GM06990 (cell line): ENCODE results near the gene DYDC2.
"Not testable (repeated sequence)": the region's sequence is repeated elsewhere in the genome, so short reads cannot be mapped to it uniquely, and the experiment has no call there.

ENCODE experiments used
- DNase-seq: peaks from one replicate; pipeline ENCODE4 v3.0.0-alpha.2; 2011; ENCODE audit not compliant: insufficient read length; ENCODE audit errors: extremely low read depth
- H3K27me3 ChIP-seq: replicated peaks from 2 replicates; pipeline ENCODE4 v1.6.0; 2011; ENCODE audit warnings: low read length; ENCODE audit not compliant: control insufficient read depth, insufficient read depth
- H3K36me3 ChIP-seq: 2 replicates; pipeline ENCODE4 v1.5.1; 2011; ENCODE audit warnings: low read length; ENCODE audit not compliant: control insufficient read depth, insufficient read depth
- H3K4me3 ChIP-seq: replicated peaks from 2 replicates; pipeline ENCODE4 v1.5.1; 2011; ENCODE audit warnings: low read depth, mild to moderate bottlenecking, control low read depth, low read length
- TF ChIP-seq, protein P1 (sequence below): IDR thresholded peaks from 2 replicates; pipeline ENCODE4 v1.5.1; 2011; ENCODE audit warnings: low read length, control low read depth, mild to moderate bottlenecking, inconsistent platforms; ENCODE audit not compliant: insufficient read depth, poor library complexity, severe bottlenecking

DYDC2 gene

DNA sequence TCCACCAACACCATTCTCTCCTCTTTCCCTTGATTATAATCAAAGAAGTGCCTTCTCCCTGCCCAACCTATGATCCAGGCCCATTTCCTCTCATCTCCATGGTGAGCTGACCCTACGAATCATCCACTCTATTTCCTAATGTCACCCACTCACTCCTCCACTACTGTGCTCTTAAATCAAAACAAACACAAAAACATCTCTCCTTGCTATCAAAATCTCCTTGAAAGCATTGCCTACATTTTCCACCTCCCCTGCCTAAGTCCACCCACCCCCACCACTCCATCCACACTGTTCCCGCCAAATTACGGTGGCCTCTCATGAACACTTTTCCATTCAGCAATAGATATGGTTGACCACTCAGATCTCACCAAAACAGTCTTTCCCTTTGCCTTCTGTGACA, 5.4 kb upstream of the DYDC2 start:
- TF ChIP-seq, protein P1, sequence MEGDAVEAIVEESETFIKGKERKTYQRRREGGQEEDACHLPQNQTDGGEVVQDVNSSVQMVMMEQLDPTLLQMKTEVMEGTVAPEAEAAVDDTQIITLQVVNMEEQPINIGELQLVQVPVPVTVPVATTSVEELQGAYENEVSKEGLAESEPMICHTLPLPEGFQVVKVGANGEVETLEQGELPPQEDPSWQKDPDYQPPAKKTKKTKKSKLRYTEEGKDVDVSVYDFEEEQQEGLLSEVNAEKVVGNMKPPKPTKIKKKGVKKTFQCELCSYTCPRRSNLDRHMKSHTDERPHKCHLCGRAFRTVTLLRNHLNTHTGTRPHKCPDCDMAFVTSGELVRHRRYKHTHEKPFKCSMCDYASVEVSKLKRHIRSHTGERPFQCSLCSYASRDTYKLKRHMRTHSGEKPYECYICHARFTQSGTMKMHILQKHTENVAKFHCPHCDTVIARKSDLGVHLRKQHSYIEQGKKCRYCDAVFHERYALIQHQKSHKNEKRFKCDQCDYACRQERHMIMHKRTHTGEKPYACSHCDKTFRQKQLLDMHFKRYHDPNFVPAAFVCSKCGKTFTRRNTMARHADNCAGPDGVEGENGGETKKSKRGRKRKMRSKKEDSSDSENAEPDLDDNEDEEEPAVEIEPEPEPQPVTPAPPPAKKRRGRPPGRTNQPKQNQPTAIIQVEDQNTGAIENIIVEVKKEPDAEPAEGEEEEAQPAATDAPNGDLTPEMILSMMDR: no peak
- H3K36me3 ChIP-seq: no peaks in the 10 kb centered on the region
- DNase-seq: no peak
- H3K27me3 ChIP-seq: no peaks in the 10 kb centered on the region
- no peak overlapping the region for H3K4me3 ChIP-seq

DNA sequence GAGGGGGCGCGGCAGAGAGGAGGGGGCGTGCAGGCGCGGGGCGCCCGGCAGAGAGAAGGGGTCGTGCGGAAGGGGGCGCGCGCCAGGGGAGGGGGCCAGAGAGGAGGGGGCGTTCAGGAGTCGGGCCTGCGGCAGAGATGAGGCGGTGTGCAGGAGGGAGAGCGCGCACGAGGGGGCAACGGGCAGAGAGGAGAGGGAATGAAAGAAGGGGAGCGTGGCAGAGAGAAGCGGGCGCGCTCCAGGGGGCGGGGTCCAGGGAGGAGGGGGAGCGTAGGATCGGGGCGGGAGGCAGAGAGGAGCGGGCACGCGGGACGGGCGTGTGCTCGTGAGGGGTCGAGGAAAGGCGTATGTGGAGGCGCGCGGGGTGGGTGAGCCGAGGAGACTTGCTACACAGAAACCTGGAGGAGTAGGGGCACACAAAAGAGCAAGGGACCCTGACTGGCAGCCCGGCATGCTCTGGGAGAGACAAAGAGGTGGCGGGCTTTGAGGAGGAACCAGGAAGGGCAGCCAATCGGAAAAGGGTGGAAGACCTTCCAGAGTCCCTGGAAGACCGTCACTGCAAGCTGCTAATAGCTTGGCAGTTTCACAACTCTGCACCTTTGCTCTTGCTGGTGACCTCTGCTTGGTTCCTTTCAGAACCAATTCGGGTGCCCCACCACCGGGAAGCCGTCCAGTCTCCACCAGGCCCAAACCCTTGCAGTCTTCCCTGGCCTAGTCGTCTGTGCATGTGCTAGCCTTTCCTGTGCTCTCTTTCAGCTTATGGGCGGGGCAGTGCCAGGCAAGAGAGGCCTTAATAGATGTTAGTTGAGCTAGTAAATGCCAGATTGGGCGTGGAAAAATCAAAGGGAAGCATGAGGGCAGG, 639 bp downstream of the DYDC2 start:
- Histone ChIP-seq H3K27me3 (no peaks in the 10 kb centered on the region; the same call in 1 of the 2 replicates), H3K36me3 (no peaks in the 10 kb centered on the region), H3K4me3 (no peak overlapping the region)
- no peak for DNase-seq
- TF ChIP-seq, protein P1: no peak

DNA sequence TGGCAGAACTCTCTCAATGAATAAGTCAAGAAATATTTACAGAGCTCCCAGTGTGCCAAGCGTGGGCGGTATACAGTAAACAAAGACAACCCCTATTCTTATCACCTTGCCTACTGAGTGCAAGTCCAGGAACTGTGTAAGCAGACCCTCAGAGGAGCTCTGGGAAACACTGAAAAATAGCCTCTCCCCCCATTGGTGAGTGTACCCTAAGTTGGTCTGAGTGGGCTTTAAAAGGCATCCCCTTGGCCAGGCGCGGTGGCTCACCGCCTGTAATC, 1.2 kb downstream of the DYDC2 start:
- Histone ChIP-seq H3K27me3 (no peaks in the 10 kb centered on the region; the same call in 1 of the 2 replicates), H3K4me3 (no peak overlapping the region)

DNA sequence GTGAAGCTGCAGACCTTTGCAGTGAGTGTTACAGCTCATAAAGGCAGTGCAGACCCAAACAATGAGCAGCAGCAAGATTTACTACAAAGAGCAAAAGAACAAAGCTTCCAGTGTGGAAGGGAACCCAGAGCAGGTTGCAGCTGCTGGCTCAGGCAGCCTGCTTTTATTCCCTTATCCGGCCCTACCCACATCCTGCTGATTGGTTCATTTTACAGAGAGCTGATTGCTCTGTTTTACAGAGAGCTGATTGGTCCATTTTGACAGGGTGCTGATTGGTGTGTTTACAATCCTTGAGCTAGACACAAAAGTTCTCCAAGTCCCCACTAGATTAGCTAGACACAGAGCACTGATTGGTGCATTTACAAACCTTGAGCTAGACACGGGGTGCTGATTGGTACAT, 2.3 kb downstream of the DYDC2 start:
- not testable (repeated sequence) for DNase-seq, H3K27me3 ChIP-seq, H3K4me3 ChIP-seq, H3K36me3 ChIP-seq

More for the DNA sequence above, 1.2 kb downstream of the DYDC2 start:
- DNase-seq: no peak
- TF ChIP-seq, protein P1: no peak
- H3K36me3 ChIP-seq: no peaks in the 10 kb centered on the region

DNA sequence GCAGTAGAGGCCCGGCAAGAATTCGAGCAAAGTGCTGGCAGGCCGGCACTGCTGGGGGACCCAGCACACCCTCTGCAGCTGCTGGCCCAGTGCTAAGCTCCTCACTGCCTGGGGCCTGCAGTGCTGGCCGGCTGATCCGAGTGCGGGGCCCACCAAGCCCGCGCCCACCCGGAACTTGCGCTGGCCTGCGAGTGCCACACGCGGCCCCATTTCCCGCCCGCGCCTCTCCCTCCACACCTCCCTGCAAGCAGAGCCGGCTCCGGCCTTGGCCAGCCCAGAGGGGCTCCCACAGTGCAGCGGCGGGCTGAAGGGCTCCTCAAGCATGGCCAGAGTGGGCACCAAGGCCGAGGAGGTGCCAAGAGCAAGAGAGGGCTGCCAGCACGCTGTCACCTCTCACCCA, 3.1 kb downstream of the DYDC2 start:
- no peaks in the 10 kb centered on the region; the same call in 1 of the 2 replicates for H3K27me3 ChIP-seq
- H3K4me3 ChIP-seq: no peak overlapping the region
- no peak for DNase-seq
- TF ChIP-seq, protein P1: no peak
- H3K36me3 ChIP-seq: no peaks in the 10 kb centered on the region

DNA sequence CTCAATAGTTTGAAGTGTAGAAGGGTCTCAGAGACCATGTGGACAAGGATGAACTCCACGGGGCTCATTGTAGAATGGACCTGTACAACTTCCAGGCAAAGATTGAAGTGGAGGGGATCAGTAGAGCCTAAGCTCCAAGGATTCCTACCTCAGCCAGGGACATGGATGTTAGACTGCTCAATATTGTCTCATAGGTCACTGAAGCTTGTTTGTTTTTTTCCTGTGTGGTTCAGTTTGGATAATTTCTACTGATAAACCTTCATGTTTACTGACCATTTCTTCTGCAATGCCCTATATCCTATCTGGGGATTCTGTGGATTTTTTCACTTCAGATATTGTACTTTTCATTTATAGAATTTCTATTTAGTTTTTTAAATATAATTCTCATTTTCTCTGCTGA, 8.9 kb downstream of the DYDC2 start:
- Histone ChIP-seq H3K4me3 (no peak overlapping the region), H3K36me3 (no peaks in the 10 kb centered on the region)
- TF ChIP-seq, protein P1: no peak

More for the DNA sequence above, 8.9 kb downstream of the DYDC2 start:
- no peak for DNase-seq
- no peaks in the 10 kb centered on the region for H3K27me3 ChIP-seq
